ENCODE results near the gene PCDHA10.
"Not testable (repeated sequence)": the region's sequence is repeated elsewhere in the genome, so short reads cannot be mapped to it uniquely, and the experiment has no call there.

The PCDHA10 gene

GRCh38 chr5:140842798-140843733 lies 12.6 kb upstream of the PCDHA10 start:
- DNase-seq: no peak

GRCh38 chr5:140848139-140849102 lies 7.3 kb upstream of the PCDHA10 start, which contains the start of gene PCDHA9:
Gene PCDHA9, plus strand, starts transcription at chr5:140848382. Its CDS starts 114 bp downstream, at chr5:140848496.
- DNase-seq: not testable (repeated sequence)

GRCh38 chr5:140849831-140850634 lies 5.7 kb upstream of the PCDHA10 start:
- not testable (repeated sequence) for DNase-seq

- DNase-seq: no peak
Measured at GRCh38 chr5:140857177-140857986, 1.7 kb downstream of the PCDHA10 start.

GRCh38 chr5:140857987-140858240 lies 2.2 kb downstream of the PCDHA10 start:
- DNase-seq: no peak

GRCh38 chr5:140862441-140863295 lies 7.0 kb downstream of the PCDHA10 start:
- no peak for DNase-seq

GRCh38 chr5:140868721-140869554 lies 13.2 kb downstream of the PCDHA10 start, which contains the start of gene PCDHA11:
Gene PCDHA11, plus strand, starts transcription at chr5:140868957. Its CDS starts 147 bp downstream, at chr5:140869104.
- no peak for DNase-seq

- no peak for DNase-seq
Measured at GRCh38 chr5:140869555-140869886, 13.8 kb downstream of the PCDHA10 start.

GRCh38 chr5:140870221-140871201 lies 14.8 kb downstream of the PCDHA10 start:
- DNase-seq: no peak

- DNase-seq: no peak
Measured at GRCh38 chr5:140875085-140876065, 19.7 kb downstream of the PCDHA10 start, which contains the start of gene PCDHA12. Gene PCDHA12, plus strand, starts transcription at chr5:140875308. Its CDS starts 165 bp downstream, at chr5:140875473.

GRCh38 chr5:140876541-140877261 lies 21.0 kb downstream of the PCDHA10 start:
- DNase-seq: not testable (repeated sequence)

GRCh38 chr5:140877262-140877581 lies 21.5 kb downstream of the PCDHA10 start:
- DNase-seq: no peak

GRCh38 chr5:140881889-140882590 lies 26.3 kb downstream of the PCDHA10 start, which contains the start of gene PCDHA13:
Gene PCDHA13, plus strand, starts transcription at chr5:140882124. Its CDS starts 145 bp downstream, at chr5:140882269.
- DNase-seq: no peak

- DNase-seq: no peak
Measured at GRCh38 chr5:140882591-140882899, 26.8 kb downstream of the PCDHA10 start.

- DNase-seq: no peak
Measured at GRCh38 chr5:140883373-140883772, 27.7 kb downstream of the PCDHA10 start.

Measured in NCI-H146 (cell line).